ENCODE results near the gene CRB3. TPM values are rescaled to one million over a fixed set of nuclear protein-coding genes. Genes with fewer than 3 reads are reported as not detected.

The CRB3 gene
- total and polyA plus RNA-seq, 2 of the 13 experiments (the other 11 are each of a cell fraction or from before 2014, with no cell fraction given): 10.6 to 25.6 TPM

DNA sequence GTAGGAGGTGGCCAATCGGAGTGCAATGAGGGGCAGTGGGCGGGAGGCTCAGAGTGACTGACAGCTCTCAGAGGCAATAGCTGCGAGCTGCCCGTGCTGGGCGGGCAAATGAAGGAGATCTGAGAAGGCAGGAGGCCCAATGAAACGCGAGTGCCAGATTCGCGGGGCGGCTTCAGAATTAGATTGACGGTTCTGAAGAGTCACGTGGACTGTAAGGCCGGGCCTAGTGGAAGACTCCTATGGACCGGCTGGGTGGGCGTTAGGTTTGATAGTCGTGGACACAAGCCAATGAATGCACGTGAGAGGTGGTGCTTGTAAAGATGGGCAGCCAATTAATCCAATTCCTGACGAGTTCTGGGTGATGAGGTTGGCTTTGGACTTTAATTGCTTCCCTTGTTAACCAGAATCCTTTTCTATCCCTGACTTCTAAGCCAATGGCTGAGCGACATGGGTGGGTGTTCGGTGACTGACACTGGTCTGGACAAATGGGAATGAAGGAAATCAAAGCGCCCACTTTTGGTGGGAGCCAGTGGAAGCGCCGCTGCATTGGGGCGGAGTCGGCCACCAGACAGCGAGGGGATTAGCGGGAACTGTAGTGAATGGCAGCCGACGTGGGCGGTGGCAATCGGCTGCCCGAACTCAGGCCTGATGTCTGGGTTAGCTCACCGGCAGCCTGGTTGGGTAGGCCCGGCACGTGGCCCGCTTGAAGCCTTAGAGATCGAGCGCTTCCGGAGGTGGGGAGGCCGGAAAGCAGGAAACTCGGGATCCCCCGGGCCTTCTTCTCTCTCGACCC is 38.9 kb upstream of the CRB3 start (continued):
- TF ChIP-seq NCOA1 (CRISPR knock-in tag; IDR thresholded peaks at IDR 0.05): no peak
- 0 out of 2 replicates have a peak, but pooled peaks have one; percentile 15 for TF ChIP-seq IRF2 (CRISPR knock-in tag; IDR thresholded peaks at IDR 0.05)
- TF ChIP-seq, protein P1, sequence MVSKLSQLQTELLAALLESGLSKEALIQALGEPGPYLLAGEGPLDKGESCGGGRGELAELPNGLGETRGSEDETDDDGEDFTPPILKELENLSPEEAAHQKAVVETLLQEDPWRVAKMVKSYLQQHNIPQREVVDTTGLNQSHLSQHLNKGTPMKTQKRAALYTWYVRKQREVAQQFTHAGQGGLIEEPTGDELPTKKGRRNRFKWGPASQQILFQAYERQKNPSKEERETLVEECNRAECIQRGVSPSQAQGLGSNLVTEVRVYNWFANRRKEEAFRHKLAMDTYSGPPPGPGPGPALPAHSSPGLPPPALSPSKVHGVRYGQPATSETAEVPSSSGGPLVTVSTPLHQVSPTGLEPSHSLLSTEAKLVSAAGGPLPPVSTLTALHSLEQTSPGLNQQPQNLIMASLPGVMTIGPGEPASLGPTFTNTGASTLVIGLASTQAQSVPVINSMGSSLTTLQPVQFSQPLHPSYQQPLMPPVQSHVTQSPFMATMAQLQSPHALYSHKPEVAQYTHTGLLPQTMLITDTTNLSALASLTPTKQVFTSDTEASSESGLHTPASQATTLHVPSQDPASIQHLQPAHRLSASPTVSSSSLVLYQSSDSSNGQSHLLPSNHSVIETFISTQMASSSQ (IDR thresholded peaks at IDR 0.05; ENCODE audit: low read depth): no peak
- TF ChIP-seq, protein P1 (CRISPR knock-in tag; IDR thresholded peaks at IDR 0.05; ENCODE audit: borderline replicate concordance): no peak; the same call in 1 of the 2 replicates
- TF ChIP-seq MAF1 (CRISPR knock-in tag; IDR thresholded peaks at IDR 0.05; ENCODE audit: borderline replicate concordance): no peak
- TF ChIP-seq ZNF552 (CRISPR knock-in tag; IDR thresholded peaks at IDR 0.05; ENCODE audit: borderline replicate concordance): 0 out of 2 replicates have a peak, but pooled peaks have one; percentile 56
- peak; percentile 30; the same call in 1 of the 2 replicates for TF ChIP-seq SP5 (CRISPR knock-in tag; IDR thresholded peaks at IDR 0.05; ENCODE audit: borderline replicate concordance, low read depth)
- TF ChIP-seq ZBTB14 (CRISPR knock-in tag; IDR thresholded peaks at IDR 0.05): 0 out of 2 replicates have a peak, but pooled peaks have one; percentile 15
- no peak for TF ChIP-seq DZIP1 (CRISPR knock-in tag; IDR thresholded peaks at IDR 0.05)
- TF ChIP-seq FOSL2 (CRISPR knock-in tag; IDR thresholded peaks at IDR 0.05): no peak
- TF ChIP-seq SRSF4 (IDR thresholded peaks at IDR 0.05; ENCODE audit: low read depth, low read length, poor library complexity, severe bottlenecking): no peak
- TF ChIP-seq, protein P2, sequence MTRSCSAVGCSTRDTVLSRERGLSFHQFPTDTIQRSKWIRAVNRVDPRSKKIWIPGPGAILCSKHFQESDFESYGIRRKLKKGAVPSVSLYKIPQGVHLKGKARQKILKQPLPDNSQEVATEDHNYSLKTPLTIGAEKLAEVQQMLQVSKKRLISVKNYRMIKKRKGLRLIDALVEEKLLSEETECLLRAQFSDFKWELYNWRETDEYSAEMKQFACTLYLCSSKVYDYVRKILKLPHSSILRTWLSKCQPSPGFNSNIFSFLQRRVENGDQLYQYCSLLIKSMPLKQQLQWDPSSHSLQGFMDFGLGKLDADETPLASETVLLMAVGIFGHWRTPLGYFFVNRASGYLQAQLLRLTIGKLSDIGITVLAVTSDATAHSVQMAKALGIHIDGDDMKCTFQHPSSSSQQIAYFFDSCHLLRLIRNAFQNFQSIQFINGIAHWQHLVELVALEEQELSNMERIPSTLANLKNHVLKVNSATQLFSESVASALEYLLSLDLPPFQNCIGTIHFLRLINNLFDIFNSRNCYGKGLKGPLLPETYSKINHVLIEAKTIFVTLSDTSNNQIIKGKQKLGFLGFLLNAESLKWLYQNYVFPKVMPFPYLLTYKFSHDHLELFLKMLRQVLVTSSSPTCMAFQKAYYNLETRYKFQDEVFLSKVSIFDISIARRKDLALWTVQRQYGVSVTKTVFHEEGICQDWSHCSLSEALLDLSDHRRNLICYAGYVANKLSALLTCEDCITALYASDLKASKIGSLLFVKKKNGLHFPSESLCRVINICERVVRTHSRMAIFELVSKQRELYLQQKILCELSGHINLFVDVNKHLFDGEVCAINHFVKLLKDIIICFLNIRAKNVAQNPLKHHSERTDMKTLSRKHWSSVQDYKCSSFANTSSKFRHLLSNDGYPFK (CRISPR knock-in tag; IDR thresholded peaks at IDR 0.05; ENCODE audit: borderline replicate concordance): peak; percentile 55; the same call in 1 of the 2 replicates
- TF ChIP-seq GFI1 (CRISPR knock-in tag; IDR thresholded peaks at IDR 0.05; ENCODE audit: borderline replicate concordance): peak; percentile 89; the same call in 1 of the 2 replicates
- TF ChIP-seq FOXC1 (CRISPR knock-in tag; IDR thresholded peaks at IDR 0.05; ENCODE audit: borderline replicate concordance): no peak
- TF ChIP-seq ZNF251 (CRISPR knock-in tag; IDR thresholded peaks at IDR 0.05): no peak
- peak; percentile 65; the same call in 1 of the 2 replicates for TF ChIP-seq ZNF253 (CRISPR knock-in tag; IDR thresholded peaks at IDR 0.05; ENCODE audit: borderline replicate concordance)
- peak; percentile 37; the same call in 1 of the 2 replicates for TF ChIP-seq RAD21 (CRISPR knock-in tag; IDR thresholded peaks at IDR 0.05)

All from HepG2 (cell line).